NCI-H1092 treated with DMSO at 0.1 percent for 48 hours (cell line): ENCODE data around the gene NTRK2.
"Not testable (repeated sequence)": the region's sequence is repeated elsewhere in the genome, so short reads cannot be mapped to it uniquely, and the experiment has no call there.

Source experiments
- DNase-seq: peaks from one replicate; lab custom pipeline; 2025; lab: John Stamatoyannopoulos, UW

The NTRK2 gene

GRCh38 chr9:84893419-84894128 is 224.0 kb downstream of the NTRK2 start:
- DNase-seq: no peak

- no peak for DNase-seq
These were observed 225.3 kb downstream of the NTRK2 start for GRCh38 chr9:84894859-84895258.

- DNase-seq: no peak
These were observed 228.0 kb downstream of the NTRK2 start for GRCh38 chr9:84897362-84898094.

GRCh38 chr9:84898188-84898587 is 228.7 kb downstream of the NTRK2 start:
- peak; percentile 1 for DNase-seq

GRCh38 chr9:84898618-84899017 is 229.1 kb downstream of the NTRK2 start:
- not testable (repeated sequence) for DNase-seq

DNA sequence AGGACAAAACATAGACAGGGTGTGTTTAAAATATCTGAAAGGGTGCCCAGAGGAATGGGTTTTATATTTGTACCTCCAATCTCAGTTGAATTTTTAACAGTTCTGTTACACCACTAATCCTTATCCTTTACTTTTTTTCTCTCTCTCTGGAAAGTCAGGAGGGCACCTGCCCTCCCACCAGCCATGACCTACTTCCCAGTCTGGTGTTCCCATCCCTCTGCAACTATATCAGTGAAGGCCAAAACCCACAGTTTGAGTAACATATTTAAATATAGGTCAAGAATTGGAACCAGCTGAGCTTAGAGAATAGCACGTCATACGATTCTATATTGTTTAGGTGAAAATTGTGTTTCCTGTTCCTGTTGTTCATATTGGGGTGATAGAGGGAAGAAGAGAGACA is 229.8 kb downstream of the NTRK2 start:
- no peak for DNase-seq

DNA sequence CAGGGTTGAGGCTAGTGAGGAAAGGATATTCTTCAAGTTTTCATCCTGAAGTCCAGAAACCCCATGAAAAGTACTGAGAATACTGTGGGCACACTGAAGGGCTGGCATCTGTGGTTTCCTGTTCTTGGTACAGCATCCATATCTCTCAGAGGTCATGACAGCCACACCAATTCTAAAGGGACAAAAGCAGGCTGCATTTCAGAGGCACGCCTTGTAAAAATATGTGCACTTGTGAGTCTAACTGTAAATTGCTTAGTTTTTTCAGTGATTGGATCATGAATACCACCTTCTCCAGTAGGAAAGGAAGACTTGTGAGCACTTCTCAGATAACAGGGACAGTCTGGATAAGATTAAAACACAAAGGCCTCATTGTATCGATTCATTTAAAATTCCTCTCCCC is 230.9 kb downstream of the NTRK2 start:
- DNase-seq: no peak

DNA sequence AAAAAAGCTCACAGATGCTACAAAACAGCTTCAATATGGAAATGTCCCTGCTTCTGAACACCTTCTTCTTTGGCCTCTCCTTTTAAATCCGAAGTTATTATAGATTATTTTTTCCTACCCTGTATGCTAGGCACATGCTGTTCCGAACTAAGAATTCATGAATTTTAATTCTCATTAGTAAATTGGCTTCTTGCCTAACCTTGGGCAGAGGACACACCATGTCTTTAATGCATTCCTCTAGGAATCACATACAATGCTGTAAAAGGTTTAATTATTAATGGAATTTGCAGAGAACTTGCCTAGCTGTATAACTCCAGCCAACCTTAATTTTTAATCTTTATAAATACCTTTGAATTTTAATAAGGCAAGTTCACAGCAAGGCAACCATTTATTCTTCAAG is 234.4 kb downstream of the NTRK2 start:
- DNase-seq: no peak

GRCh38 chr9:84916769-84917168 is 247.2 kb downstream of the NTRK2 start:
- DNase-seq: no peak

GRCh38 chr9:84917366-84918070 is 248.0 kb downstream of the NTRK2 start:
- DNase-seq: peak; percentile 72

DNA sequence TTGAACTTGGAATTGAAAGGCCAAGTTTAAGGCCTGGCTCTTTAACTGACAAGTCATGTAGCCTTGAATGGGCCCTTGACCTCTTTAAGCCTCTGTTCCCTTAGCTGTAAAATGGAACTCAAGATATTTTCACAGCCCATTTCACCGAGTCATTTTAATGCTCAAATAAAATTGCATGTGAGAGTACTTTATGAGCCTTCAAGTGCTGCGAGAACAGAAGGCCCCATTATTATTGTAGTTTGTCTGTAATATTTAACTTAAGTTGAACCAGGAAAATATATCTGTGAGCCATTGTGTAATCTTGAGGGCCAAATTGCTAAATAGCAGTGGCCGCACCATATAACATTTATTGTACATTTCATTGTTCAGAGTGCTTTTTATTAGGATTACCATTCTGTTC is 249.9 kb downstream of the NTRK2 start:
- DNase-seq: no peak

GRCh38 chr9:84921175-84921574 is 251.6 kb downstream of the NTRK2 start:
- no peak for DNase-seq

DNA sequence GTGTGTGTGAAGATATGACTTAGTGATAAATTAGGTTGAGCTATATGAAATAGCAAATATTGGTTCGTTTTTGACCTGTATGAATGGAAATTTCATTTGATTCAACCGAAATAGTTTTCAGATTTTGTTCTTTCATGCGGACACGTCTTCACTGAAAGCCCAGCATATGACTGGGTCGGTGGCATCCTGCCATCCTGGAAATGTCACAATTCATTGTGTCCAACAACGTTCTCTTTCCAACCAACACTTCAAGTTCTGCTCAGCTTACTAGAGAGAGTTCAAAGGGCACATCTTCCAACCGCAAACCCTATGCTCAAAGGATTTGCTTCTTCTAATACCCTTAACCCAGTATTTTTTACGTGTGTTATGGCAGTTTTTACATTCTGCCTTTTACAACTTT is 252.5 kb downstream of the NTRK2 start:
- no peak for DNase-seq

DNA sequence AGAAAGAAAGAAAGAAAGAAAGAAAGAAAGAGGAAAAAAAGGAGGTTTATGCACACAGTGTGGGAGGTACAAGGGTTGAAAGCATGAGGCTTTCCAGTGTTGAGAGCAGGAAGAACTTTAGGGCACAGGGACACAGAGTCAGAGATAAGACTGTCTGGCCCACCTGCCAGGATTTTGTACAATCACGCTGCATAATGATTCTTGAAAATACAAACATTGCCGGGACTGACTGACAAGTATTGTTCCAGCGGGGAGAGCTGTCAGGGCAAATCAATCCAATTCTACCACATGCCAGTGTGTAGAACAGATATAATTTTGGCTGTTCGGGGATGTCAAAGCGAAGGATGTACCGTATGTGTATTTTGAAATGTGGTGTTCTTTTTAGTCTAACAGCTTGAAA is 254.7 kb downstream of the NTRK2 start:
- no peak for DNase-seq

GRCh38 chr9:84925225-84925872 is 255.8 kb downstream of the NTRK2 start:
- DNase-seq: no peak

DNA sequence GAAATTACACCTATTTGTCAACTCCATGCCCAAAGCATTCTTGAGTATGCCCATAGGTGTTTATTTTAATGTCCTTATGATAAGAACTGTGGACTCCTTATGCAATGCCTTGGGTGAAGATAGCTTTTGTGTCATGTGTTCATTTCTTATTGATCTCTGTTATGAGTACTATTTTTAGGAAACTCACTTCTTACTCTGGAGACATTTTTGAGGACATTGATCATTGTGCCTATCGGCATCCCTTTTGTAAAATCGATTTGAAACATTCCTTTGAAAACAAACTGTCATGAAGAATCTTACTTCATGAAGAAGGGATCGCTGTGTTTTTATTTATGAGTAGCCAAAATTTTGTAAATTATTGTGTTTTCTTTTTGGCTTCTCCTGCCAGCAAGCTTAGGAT is 257.3 kb downstream of the NTRK2 start:
- no peak for DNase-seq

DNA sequence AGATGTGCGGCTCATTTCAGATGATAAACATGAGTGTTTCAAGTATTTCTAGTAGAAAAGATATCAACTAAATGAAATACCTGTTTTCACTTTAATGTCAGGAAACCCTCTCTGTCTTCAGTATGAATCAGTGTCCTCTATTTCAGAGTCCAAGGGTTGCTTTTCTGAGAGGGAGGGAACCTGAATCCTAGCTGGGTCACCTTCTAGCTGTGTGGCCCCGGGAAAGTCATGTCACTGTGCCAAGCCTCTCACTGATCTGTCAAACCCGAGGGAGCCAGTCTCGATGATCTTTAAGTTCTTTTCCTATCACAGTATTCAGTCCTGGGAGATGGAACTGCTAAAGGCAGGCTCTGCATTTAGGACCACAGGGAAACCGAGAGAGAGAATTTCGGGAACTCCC is 258.9 kb downstream of the NTRK2 start:
- no peak for DNase-seq

GRCh38 chr9:84929068-84929467 is 259.5 kb downstream of the NTRK2 start:
- no peak for DNase-seq

GRCh38 chr9:84932915-84933527 is 263.5 kb downstream of the NTRK2 start:
- no peak for DNase-seq

DNA sequence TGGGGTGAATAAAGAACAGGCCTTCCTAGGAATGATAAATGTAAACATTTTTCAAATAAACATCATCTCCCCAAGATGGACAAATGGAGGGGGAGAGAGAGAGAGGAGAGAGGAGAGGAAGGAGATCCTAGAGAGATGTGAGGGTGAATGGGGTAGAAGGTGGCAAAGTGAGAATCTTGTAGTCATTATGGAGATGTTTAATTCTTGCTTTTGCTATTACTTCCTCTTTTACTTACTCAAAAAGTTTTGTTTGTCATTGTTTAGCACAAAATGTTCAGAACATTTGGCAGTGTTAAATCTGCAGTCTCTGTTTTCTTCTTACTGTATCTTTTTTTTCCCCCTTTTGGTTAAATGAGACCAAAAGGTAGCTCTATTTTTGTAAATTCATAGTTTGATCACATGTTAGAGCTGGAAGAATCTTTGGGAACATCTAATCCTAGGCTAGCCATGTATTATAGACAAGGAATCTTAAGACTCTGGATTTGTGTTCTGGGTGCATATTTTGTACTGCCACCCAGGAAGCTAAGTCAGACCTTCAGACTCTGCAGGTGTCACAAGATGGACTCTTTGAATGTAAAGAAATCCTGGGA is 266.1 kb downstream of the NTRK2 start:
- no peak for DNase-seq

- no peak for DNase-seq
These were observed 267.7 kb downstream of the NTRK2 start for GRCh38 chr9:84937180-84937579.

DNA sequence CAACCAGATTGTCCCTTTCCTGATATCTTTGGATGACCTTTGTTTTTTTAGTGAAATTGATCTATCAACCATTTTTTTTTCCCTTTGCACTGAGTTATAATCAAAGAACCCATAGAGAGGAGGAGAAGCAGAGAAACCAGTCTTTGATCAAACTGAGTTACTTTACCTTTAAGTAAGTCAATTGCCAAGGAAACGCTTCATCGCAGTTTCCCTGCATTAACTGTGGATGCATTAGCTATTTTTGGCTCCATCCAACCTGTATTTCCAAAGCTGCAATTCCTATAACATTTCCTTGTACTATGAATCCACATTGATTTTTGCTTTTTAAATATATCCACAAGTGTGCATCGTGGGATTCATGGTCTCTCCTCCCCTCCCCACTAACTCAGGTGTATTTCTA is 268.1 kb downstream of the NTRK2 start:
- DNase-seq: no peak
